ENCODE measurements around the gene CTU1.

- TF ChIP-seq, protein P1, sequence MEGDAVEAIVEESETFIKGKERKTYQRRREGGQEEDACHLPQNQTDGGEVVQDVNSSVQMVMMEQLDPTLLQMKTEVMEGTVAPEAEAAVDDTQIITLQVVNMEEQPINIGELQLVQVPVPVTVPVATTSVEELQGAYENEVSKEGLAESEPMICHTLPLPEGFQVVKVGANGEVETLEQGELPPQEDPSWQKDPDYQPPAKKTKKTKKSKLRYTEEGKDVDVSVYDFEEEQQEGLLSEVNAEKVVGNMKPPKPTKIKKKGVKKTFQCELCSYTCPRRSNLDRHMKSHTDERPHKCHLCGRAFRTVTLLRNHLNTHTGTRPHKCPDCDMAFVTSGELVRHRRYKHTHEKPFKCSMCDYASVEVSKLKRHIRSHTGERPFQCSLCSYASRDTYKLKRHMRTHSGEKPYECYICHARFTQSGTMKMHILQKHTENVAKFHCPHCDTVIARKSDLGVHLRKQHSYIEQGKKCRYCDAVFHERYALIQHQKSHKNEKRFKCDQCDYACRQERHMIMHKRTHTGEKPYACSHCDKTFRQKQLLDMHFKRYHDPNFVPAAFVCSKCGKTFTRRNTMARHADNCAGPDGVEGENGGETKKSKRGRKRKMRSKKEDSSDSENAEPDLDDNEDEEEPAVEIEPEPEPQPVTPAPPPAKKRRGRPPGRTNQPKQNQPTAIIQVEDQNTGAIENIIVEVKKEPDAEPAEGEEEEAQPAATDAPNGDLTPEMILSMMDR (IDR thresholded peaks at IDR 0.05 in 2 of 3, conservative IDR thresholded peaks at IDR 0.05 in 1 of 3; ENCODE audit: control insufficient read depth in 2 of 3, extremely low read depth in 1 of 3, insufficient read depth in 1 of 3, low read depth in 3 of 3, low read length in 3 of 3), result no peak
- TF ChIP-seq REST (IDR thresholded peaks at IDR 0.05; ENCODE audit: low read depth, low read length), result no peak
- no peak for TF ChIP-seq EZH2 (IDR thresholded peaks at IDR 0.05; ENCODE audit: borderline replicate concordance, control insufficient read depth, low read depth, low read length)
Observed at GRCh38 chr19:51089786-51090185, 18.4 kb downstream of the CTU1 start.

Data from GM12878 (cell line).